AML-193 (cell line): ENCODE results near the gene GPR176.
"Not testable (repeated sequence)": the region's sequence is repeated elsewhere in the genome, so short reads cannot be mapped to it uniquely, and the experiment has no call there.

ENCODE experiments used
- DNase-seq, 2 experiments: peaks; one replicate each; lab custom pipeline; 2025; lab: John Stamatoyannopoulos, UW

The GPR176 gene

DNA sequence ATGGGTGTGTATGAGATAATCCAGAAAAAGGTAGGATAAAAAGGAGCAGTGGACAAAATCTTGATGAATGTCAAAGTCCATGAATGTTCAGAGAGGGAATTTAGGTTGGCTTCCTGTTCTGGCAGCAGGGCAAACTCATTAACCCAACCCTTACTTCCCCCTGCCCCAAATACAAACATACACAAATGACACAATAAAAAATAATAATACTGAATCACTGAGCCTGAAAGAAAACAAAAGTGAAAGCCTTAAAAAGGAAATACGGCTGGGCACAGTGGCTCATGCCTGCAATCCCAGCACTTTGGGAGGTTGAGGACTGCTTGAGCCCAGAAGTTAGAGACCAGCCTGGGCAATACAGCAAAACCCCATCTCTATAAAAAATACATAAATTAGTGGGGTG, 62.9 kb downstream of the GPR176 start:
- DNase-seq: no peak

GRCh38 chr15:39856357-39856756, 63.7 kb downstream of the GPR176 start:
- DNase-seq: no peak

DNA sequence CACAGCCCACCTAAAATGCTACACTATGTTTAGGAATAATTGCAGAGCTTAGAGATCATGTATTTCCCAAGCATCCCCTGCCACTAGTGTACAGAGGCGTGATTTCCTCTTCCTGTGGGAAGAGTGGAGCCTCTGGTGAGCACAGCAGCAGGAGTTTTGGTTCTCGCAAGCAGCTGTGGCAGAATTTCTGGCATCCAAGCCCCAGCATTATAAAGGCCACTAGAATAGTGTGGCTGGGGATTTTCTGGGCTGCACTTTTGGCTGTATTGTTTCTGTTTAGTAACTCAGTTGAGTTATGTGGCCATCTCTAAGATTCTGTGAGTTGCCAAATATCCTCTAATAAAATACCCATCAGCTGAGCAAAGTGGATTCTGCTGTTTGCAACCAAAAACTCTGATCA, 64.7 kb downstream of the GPR176 start:
- no peak for DNase-seq

- no peak for DNase-seq
These were observed 65.9 kb downstream of the GPR176 start for GRCh38 chr15:39854161-39854560.

DNA sequence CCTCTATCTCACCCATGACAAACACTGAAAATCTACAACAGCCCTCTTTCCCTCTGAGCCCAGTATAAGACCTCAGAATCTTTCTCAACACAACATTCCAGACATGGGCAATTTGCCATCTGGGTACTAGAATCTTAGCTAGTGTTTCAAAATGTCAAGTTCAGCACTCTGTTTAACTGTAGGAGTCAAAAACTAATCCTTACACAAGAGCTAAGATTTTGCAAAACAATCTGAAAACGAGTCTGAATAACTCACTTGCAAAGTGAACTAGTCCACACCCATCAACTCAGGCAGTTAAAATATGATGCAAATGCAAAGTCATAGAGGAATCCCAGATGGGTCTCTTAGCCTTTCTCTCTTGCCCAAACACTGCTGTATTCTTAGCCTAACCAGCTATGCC, 67.8 kb downstream of the GPR176 start:
- DNase-seq: no peak

- no peak for DNase-seq
These were observed 68.5 kb downstream of the GPR176 start for GRCh38 chr15:39851500-39852092.

GRCh38 chr15:39850436-39850835, 69.6 kb downstream of the GPR176 start:
- DNase-seq: no peak

GRCh38 chr15:39846108-39846507, 74.0 kb downstream of the GPR176 start:
- no peak for DNase-seq

GRCh38 chr15:39845582-39845981, 74.5 kb downstream of the GPR176 start:
- no peak for DNase-seq

DNA sequence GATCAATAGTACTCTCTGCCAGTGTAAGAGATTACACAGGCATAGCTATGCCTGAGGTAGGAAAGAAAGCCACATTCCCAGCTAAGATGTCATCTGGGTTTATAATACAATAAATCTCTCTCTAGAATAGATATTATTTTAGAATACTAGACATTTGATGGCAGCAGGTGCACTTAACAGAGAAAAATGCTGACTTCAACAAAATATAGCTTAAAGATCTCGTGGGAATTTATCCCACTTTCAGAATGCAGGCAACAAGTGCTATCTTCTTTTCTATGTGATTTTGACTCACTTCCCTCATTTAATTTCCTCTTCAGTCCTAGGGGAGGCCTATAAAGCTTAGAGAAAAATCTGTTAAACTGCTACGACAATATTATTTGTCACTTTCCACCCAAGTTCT, 76.5 kb downstream of the GPR176 start:
- DNase-seq: no peak

DNA sequence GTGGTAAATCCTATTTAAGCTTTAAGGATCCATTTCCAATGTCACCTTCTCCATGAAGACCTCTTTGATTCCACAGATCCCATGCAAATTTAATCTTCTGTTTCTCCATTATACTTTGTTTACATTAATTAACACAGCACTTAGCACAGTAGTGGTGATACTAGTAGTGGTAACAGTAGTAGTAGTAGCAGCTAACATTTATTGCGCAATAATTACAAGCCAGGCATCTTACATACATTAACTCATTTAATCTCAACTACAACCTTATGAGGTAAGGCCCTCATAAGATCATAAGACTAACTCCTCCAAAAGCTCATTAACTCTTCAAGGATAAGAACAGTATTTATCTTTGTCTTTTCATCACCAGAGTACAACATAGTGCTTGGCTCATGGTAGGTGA, 82.6 kb downstream of the GPR176 start:
- DNase-seq: no peak

GRCh38 chr15:39835550-39835949, 84.5 kb downstream of the GPR176 start:
- no peak for DNase-seq

- no peak for DNase-seq
These were observed 85.8 kb downstream of the GPR176 start for GRCh38 chr15:39834256-39834655.

GRCh38 chr15:39833515-39833981, 86.5 kb downstream of the GPR176 start:
- DNase-seq: no peak

- no peak for DNase-seq
These were observed 89.9 kb downstream of the GPR176 start for GRCh38 chr15:39830166-39830565.

DNA sequence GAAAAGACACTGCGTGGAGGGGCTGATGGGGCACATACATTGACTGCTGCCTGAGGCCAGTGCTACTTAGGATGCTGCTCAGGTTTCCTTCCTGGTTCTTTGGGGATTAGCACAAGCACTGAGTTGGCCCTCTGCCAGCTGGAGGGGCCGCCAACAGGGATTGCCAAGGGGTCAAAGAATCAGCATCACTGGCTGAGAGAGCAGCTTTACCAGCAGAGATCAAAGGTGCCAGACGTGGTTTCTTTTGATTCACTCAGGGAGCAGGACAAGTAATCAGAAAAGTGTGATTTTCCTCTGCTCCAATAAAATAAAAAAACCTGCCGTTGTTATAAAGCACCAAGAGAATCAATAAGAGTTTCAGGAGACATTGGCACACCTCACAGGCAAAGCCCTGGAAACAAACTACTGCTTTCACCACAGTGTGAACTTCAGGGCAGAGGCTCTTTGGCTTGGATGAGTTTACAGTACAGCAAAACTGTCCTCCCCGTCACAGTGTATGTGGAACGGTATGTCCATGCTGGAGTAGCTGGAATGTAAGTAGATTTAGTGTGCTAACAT, 91.6 kb downstream of the GPR176 start:
- DNase-seq: no peak

- DNase-seq: no peak
These were observed 93.1 kb downstream of the GPR176 start for GRCh38 chr15:39826975-39827374.

- DNase-seq: no peak
These were observed 96.4 kb downstream of the GPR176 start for GRCh38 chr15:39823634-39824033.

GRCh38 chr15:39820050-39820602, 99.9 kb downstream of the GPR176 start:
- no peak for DNase-seq

DNA sequence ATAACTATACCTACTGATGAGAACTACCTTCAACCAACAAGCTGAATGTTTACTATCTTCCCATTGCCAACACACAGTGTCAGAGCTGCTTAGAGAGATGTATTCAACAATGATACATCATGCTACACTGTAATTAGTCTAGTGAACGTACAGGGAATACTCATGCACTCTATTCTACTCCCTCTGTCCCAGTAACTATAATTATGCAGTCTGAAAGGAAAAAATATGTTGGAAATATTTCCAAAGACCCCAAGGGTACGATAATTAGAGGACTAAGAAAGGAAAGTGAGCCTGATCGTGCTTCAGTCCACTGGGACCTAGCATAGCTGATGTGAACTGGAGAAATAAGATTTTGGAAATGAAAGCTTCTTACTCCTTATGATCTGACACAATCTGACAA, 100.5 kb downstream of the GPR176 start:
- no peak for DNase-seq

DNA sequence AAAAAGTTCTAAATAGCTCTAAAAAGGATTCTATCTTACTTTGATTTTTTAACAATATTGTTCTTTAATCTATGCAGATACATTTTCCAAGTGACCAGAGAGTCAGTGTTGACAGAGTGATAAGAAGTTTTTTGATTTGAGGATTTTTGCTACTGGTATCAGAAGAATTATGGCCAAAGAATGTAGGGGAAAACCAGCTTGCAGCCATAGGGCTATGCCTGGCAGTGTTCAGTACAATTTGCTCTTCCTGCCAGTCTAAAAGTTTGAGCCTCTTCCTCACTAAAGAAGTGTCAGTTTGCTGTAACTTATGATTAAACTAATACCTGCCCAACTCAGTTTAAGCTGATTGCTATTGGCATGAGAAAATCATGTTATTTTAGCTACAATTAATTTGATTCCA, 102.2 kb downstream of the GPR176 start:
- DNase-seq: no peak

GRCh38 chr15:39814489-39814888, 105.6 kb downstream of the GPR176 start:
- DNase-seq: no peak

- not testable (repeated sequence) for DNase-seq
These were observed 107.4 kb downstream of the GPR176 start for GRCh38 chr15:39812651-39813050.

- DNase-seq: no peak
These were observed 111.2 kb downstream of the GPR176 start for GRCh38 chr15:39808909-39809308.
